HG02588 (cell line): ENCODE measurements around the gene ZAR1.
A peak's percentile ranks its signal among the peaks of the same experiment; 100 is the strongest.
"Not testable (repeated sequence)": the region's sequence is repeated elsewhere in the genome, so short reads cannot be mapped to it uniquely, and the experiment has no call there.

Source experiments
- ATAC-seq: cut with Tn5 transposase; IDR thresholded peaks from one replicate; pipeline ENCODE4 v1.9.1; 2021; ENCODE audit warnings: mild to moderate bottlenecking, moderate library complexity; ENCODE audit not compliant: unreplicated experiment

ZAR1 gene

GRCh38 chr4:48490012-48490679 is at the start of gene ZAR1:
Gene ZAR1, plus strand, starts transcription at chr4:48490252. Its CDS starts 40 bp downstream, at chr4:48490292.
- ATAC-seq, result peak; percentile 42

GRCh38 chr4:48440914-48441313 is 49.1 kb upstream of the ZAR1 start:
- ATAC-seq, result not testable (repeated sequence)

- no peak for ATAC-seq
Measured at GRCh38 chr4:48445704-48446103, 44.3 kb upstream of the ZAR1 start.

GRCh38 chr4:48446642-48447041 is 43.4 kb upstream of the ZAR1 start:
- ATAC-seq, result no peak

GRCh38 chr4:48449151-48449550 is 40.9 kb upstream of the ZAR1 start:
- ATAC-seq, result no peak

GRCh38 chr4:48450740-48451139 is 39.3 kb upstream of the ZAR1 start:
- no peak for ATAC-seq

- ATAC-seq, result not testable (repeated sequence)
Measured at GRCh38 chr4:48451656-48452055, 38.4 kb upstream of the ZAR1 start.

GRCh38 chr4:48454591-48454990 is 35.5 kb upstream of the ZAR1 start:
- no peak for ATAC-seq

- ATAC-seq, result no peak
Measured at GRCh38 chr4:48461000-48461399, 29.1 kb upstream of the ZAR1 start.

- no peak for ATAC-seq
Measured at GRCh38 chr4:48462363-48462762, 27.7 kb upstream of the ZAR1 start.

GRCh38 chr4:48467442-48467841 is 22.6 kb upstream of the ZAR1 start:
- ATAC-seq, result no peak

GRCh38 chr4:48467891-48468290 is 22.2 kb upstream of the ZAR1 start:
- no peak for ATAC-seq

GRCh38 chr4:48470137-48470536 is 19.9 kb upstream of the ZAR1 start:
- no peak for ATAC-seq

GRCh38 chr4:48470570-48470969 is 19.5 kb upstream of the ZAR1 start:
- no peak for ATAC-seq

GRCh38 chr4:48472794-48473193 is 17.3 kb upstream of the ZAR1 start:
- ATAC-seq, result no peak

GRCh38 chr4:48475770-48476169 is 14.3 kb upstream of the ZAR1 start:
- no peak for ATAC-seq

GRCh38 chr4:48478273-48478672 is 11.8 kb upstream of the ZAR1 start:
- no peak for ATAC-seq

- no peak for ATAC-seq
Measured at GRCh38 chr4:48481581-48481980, 8.5 kb upstream of the ZAR1 start.

- no peak for ATAC-seq
Measured at GRCh38 chr4:48483006-48483776, 6.9 kb upstream of the ZAR1 start, which contains the start of gene SLC10A4. Gene SLC10A4, plus strand, starts transcription at chr4:48483343. Its CDS starts 219 bp downstream, at chr4:48483562.

GRCh38 chr4:48483777-48484493 is 6.1 kb upstream of the ZAR1 start:
- no peak for ATAC-seq

GRCh38 chr4:48484494-48485168 is 5.4 kb upstream of the ZAR1 start:
- no peak for ATAC-seq
